T47D (cell line): ENCODE measurements around the gene UTS2R.

Experiments
- DNase-seq, 2 experiments: peaks; one replicate each; pipeline versions ENCODE4 v3.0.0 to v3.0.0-alpha.2; 2011 to 2012; ENCODE audit warnings: low read depth in 1 of 2, low spot score in 1 of 2
- JUND ChIP-seq: IDR thresholded peaks from 2 replicates; pipeline ENCODE4 v1.6.1; 2012; ENCODE audit warnings: low read depth
- in situ Hi-C: cut with HindIII; loops from 2 replicates; pipeline ENCODE4 v1.10.0; 2016; ENCODE audit warnings: low sequenced_read_pairs, low pct_unique_long_range_greater_than_20kb

UTS2R gene

GRCh38 chr17:82329683-82330321 is 41.8 kb upstream of the UTS2R start:
- in situ Hi-C loops, result no loop called here
- TF ChIP-seq JUND, result no peak
- no peak for DNase-seq

- in situ Hi-C loops, result no loop called here
- DNase-seq, result no peak
- TF ChIP-seq JUND, result no peak
Observed at GRCh38 chr17:82330322-82331239, 41.0 kb upstream of the UTS2R start.

- in situ Hi-C loops, result no loop called here
- DNase-seq, result no peak
- no peak for TF ChIP-seq JUND
Observed at GRCh38 chr17:82331345-82331939, 40.1 kb upstream of the UTS2R start.

- peak; percentile 65 to 75 for DNase-seq
- TF ChIP-seq JUND, result no peak
- in situ Hi-C loops, result no loop called here
Observed at GRCh38 chr17:82332669-82333278, 38.8 kb upstream of the UTS2R start.

GRCh38 chr17:82333279-82334171 is 38.0 kb upstream of the UTS2R start, which contains the start of gene SECTM1:
TSS of gene SECTM1 (minus strand) at chr17:82333766. CDS start at chr17:82327240, 6,526 bp downstream.
- DNase-seq, result peak; percentile 69 to 82
- in situ Hi-C loops, result no loop called here
- no peak for TF ChIP-seq JUND

GRCh38 chr17:82334204-82334621 is 37.4 kb upstream of the UTS2R start:
- no peak for DNase-seq
- no peak for TF ChIP-seq JUND
- in situ Hi-C loops, result no loop called here

- TF ChIP-seq JUND, result no peak
- in situ Hi-C loops, result no loop called here
- DNase-seq, result no peak
Observed at GRCh38 chr17:82334622-82335394, 36.8 kb upstream of the UTS2R start.

- TF ChIP-seq JUND, result no peak
- DNase-seq, result peak; percentile 85 to 92
- in situ Hi-C loops, result no loop called here
Observed at GRCh38 chr17:82338858-82339633, 32.5 kb upstream of the UTS2R start.

- in situ Hi-C loops, result loop anchor here (10.0 kb wide), 1 partner anchor 75 kb away; the partner anchor contains the start of genes HEXD and OGFOD3
- no peak for DNase-seq
- no peak for TF ChIP-seq JUND
Observed at GRCh38 chr17:82339634-82340580, 31.7 kb upstream of the UTS2R start.
